GM21619 (cell line): ENCODE measurements around the gene SV2C.

Experiments used
- ATAC-seq: cut with Tn5 transposase; IDR thresholded peaks from one replicate; pipeline ENCODE4 v1.9.1; 2021; ENCODE audit not compliant: unreplicated experiment

Gene SV2C

GRCh38 chr5:76249621-76250020 lies 166.4 kb downstream of the SV2C start:
- ATAC-seq = no peak

DNA sequence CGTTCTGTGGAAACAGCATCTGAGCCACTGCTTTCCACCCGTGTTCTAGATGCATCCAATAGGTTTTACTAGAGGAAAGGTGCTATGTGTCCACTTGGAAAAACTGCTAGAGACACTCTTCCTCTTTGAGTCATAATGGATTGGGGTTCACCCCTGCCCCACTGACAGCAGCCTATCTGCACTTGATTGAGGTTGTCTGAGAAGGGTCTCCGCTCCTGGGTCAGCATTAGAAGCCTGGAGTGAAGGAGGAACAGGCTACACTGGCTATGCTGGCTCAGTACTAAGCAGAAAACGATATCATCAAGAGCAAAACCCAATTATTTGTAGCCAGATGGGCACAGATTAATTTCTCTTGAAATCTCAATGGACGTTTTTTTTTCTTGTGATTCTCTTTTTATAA lies 167.3 kb downstream of the SV2C start:
- ATAC-seq = no peak

DNA sequence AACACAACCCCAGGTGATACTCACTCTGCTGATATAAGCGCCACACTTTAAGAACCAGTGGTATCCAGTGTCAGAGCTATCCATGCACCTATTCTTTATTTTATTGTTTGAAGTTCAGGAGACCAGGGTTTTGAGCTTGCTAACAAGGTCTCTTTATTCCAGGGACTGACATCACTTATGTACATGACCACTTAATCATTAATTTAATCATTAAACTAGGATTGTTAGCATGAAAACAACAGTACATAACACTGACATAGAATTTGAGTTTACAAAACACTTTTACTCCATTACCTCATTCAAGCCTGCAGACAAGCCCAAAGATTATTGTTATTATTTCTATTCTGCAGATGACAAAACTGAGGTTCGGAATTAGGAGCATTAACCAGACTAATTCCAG lies 168.5 kb downstream of the SV2C start:
- ATAC-seq = no peak

GRCh38 chr5:76252437-76252836 lies 169.3 kb downstream of the SV2C start:
- ATAC-seq = no peak

- no peak for ATAC-seq
Measured at GRCh38 chr5:76256116-76256889, 173.1 kb downstream of the SV2C start.

DNA sequence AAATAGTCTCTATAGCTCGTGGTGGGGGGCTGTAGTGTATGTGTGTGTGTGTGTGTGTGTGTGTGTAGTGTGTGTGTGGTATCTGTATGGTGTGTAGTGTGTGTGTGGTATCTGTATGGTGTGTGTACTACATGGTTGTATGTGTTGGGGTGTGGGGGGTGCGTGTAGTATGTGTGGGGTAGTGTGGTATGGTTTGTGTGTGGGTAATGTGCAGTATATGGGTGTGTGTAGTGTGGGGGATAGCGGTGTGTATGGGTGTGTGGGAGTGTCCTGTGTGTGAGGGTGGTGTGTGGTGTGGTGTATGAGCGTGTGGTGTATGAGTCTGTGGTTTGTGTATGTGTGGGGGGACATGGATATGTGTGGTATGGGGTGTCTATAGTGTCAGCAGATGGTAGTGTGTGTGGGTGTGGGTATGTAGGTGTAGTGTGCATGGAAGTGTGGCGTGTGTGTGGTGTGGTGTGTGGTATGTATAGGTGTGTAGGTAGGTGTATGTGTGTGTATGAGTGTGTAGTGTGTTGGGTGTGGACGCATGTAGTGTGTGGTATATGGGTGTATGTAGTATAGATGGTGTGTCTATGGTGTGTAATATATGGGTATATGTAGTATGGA lies 174.1 kb downstream of the SV2C start:
- ATAC-seq = no peak

DNA sequence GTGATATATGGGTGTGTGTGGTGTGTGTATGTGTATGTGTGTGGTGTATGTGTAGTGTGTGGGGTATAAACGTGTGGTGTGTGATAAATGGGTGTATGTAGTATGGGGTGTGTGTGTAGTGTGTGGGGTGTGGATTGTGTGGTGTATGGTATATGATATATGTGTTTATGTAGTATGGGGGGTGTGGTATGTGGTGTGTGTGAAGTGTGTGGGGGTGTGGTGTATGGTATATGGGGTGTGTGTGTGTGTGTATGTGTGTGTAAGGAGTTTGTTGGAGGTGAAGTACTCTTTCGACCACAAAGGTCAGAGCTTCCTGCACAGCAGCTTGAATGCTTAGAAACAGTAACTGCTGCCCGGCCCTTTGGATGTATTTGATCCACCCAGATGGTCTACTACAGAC lies 174.7 kb downstream of the SV2C start:
- no peak for ATAC-seq

- ATAC-seq = no peak
Measured at GRCh38 chr5:76264681-76265080, 181.5 kb downstream of the SV2C start.

DNA sequence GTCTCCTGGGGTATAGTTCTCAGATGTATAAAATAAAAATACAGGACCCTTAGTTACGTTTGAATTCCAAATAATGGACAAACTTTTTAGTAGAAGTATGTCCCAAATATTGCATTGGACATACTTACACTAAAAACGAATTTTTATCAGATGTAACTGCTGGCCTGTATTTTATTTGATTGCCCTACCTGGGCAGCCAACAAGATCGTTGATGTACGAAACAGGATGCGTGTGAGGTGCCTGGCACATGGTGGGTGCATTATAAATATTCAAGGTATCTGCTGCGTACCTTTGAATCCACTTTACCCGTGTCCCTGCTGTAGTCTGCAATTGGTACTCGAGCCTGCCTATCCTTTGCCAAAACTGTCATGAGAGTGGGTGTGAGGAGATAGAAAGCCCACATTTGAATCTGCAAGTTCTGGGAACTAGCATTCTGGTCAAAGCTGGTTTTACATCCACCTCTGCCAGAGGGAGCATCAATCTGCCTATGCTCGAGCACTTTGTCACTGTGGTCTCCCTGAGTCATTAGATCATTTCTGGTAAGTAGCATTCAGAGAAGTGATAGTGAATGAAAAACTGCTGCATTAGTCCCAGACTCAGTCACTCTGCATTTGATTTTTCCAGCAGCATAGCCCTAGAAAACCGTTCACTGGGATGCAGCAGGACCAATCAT lies 186.2 kb downstream of the SV2C start:
- ATAC-seq = no peak

- ATAC-seq = no peak
Measured at GRCh38 chr5:76269932-76270610, 186.9 kb downstream of the SV2C start.

DNA sequence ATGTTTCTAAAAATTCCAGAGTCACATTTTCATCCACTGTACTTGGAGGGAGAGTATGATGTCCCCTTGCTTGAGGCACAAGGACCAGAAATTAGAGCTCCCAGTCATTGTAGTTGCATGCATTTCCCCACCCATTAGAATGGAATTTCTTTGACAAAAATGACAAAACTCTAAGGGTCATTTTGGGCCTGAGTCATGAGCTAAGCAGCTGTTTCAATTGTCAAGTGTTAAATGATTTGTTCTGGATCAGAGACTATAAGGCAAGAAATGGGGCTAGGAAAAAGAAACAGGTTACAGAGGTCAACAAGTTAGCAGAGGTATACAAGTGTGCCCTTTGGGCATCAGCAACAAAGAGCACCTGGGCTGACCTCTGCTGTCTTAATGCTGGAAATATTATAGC lies 188.7 kb downstream of the SV2C start:
- no peak for ATAC-seq

DNA sequence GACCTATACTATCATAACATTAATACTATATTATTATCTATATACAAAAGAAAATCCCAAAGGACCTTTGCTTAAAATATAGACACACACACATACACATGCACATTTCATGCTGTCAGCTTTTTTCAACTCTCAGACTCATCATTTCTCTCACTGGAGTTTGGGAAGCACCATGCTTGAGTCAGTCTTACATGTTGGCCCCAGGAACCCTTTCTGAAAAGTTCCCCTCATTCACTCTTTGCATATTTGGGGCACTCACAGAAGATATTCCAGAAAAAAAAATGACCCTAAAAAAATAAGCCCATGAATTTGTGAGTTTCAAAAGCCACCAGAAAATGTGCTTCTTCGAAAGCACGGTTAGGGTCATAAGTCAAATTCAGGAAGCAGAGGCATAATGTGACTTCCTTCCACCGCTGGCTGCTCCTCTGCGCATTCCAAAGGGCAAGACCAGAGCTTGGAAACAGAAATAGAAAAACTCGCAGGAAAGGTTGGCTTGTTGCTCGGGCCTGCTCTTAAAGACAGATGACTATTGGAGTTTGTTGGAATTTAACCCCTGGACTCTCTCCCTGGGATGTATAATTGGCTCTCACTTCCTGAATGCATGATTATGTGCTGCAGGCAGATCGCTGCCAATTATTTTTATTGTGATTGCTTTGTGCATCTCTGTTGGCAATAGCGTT lies 190.2 kb downstream of the SV2C start:
- no peak for ATAC-seq

GRCh38 chr5:76274571-76274970 lies 191.4 kb downstream of the SV2C start:
- no peak for ATAC-seq

GRCh38 chr5:76277736-76278135 lies 194.6 kb downstream of the SV2C start:
- no peak for ATAC-seq

- ATAC-seq = no peak
Measured at GRCh38 chr5:76278261-76278789, 195.1 kb downstream of the SV2C start.

DNA sequence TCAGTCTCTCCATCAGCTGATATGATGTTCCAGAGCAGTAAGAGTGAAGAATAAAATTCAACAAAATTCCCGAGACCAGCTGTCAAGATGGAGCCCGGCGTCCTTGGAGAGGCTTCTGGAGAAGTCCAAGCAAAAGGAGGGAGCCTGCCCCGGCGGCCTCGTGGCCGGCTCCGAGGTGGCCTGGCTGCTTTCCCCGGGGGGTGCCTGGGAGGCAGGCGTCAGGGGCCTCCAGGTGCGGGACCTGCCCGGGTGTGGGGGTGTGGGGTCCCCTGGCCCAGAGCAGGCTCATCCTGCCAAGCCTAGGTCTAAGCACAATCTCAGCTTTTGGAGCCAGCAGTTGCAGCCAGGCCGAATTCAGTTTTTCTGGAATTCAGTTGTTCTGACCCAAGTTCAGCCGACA lies 197.3 kb downstream of the SV2C start:
- no peak for ATAC-seq

DNA sequence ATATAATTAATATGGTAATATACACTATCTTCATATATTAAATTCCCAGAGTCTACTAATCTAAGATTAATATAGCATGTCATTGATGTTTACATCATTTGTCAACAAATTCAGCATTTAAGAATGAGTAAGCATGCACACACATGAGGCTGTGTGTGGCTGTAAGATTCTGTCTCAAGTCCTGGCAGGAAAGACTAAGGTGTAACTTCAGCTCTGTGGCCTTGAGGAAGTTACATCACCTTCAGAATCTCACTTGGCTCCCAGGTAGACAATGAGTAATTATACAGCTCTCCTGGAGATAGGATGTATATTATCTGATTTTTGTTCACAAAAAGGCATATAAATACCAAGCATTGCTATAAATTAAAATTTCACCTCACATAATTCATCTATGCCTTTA lies 200.5 kb downstream of the SV2C start:
- ATAC-seq = no peak

- no peak for ATAC-seq
Measured at GRCh38 chr5:76289692-76290091, 206.5 kb downstream of the SV2C start.

- no peak for ATAC-seq
Measured at GRCh38 chr5:76290321-76290757, 207.2 kb downstream of the SV2C start.

DNA sequence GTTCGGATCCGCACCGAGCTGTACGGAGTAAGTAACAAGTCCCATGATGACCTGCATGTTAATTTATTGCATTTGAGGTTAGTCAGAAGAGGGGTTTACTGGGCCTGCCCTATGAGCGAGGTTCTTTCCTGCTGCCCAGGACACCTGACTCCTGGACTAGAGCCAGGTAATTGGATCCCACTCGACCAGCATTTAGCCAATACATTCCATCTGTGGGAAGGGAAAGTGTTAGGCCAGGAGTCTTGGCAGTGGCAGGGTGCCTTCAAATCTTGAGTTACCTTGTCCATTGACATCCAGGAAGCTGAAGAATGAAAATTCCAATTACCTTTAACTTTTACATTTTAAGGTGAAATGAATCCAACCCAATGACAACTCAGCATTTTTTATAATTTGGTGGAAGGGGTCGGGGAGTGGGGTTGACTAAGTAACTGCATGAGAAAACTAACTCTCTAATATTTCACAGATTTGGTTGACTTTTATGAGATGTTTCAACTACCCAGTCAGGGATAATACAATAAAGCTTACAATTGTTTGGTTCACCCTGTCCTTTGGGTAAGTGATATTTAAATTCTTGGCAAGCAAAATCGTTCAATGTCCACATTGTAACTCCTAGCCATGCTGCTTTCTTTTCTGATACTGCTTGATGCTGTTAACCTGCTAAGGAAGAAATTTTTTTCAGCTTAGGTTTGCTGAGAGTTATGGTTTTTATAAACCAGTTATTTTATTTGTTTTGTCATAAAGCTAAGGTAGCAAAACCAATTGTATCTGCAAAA lies 208.3 kb downstream of the SV2C start:
- no peak for ATAC-seq
